ENCODE measurements around the gene GLDC. TPM values are rescaled to one million over a fixed set of nuclear protein-coding genes. Genes with fewer than 3 reads are reported as not detected.
"Not testable (repeated sequence)": the region's sequence is repeated elsewhere in the genome, so short reads cannot be mapped to it uniquely, and the experiment has no call there.

The GLDC gene
- polyA plus RNA-seq, 1 donor = 0.81 TPM

DNA sequence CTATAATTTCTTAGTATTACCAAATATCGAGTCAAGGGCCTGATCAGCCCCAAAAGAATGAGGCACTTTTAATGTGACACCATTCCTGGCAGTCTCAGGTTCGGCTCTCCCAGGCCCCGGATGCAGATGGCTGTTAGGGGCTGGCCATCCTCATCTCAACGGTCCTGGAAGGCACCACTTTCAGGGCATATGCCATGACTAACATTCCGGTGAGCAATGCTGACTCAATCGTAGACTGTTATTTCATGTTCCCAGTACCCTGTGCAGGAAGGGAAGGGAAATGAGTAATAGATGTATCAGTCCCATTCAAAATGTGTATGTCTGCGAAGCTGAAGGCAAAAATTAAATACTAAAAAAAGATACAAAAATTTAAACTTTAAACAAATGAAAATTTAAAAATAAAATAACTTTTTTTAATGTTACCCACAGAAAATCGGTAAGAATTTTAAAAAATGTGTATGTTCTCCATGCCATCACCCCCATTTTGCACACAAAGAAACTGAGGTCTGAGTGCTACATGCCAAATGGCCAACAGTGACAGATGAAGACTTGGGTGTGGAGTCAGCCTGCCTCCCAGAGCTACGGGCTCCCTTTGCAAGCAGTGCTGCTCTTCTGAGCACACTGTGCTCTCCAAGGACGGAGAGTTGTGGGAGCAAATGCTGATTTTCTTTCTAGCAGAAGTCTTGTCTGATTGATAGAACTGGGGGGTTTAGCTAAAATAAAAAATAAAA lies 79.0 kb downstream of the GLDC start:
- no peak for DNase-seq (ENCODE audit: low read depth)

DNA sequence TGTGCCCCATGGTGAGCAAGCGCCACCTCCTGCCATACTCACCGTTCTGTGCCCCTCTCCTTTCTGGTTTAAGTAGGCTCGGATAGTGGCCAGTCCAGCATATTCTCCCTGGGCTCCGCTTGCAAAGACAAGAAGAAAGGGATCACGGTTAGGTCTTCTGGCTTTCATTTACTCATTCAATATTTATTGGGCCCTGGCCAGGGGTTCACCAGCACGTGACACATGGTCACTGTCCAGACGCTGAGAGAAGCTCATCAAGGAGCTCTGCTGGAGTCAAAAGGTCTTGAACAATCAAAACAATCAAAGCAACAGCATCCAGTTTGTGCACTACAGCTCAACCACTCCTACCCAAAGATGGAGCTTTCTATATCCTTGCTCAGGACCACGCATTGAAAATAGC lies 80.2 kb downstream of the GLDC start:
- DNase-seq (ENCODE audit: low read depth) = no peak

- DNase-seq (ENCODE audit: low read depth) = no peak
Observed at GRCh38 chr9:6564868-6565267, 80.7 kb downstream of the GLDC start.

- DNase-seq (ENCODE audit: low read depth) = no peak
Observed at GRCh38 chr9:6564360-6564759, 81.2 kb downstream of the GLDC start.

DNA sequence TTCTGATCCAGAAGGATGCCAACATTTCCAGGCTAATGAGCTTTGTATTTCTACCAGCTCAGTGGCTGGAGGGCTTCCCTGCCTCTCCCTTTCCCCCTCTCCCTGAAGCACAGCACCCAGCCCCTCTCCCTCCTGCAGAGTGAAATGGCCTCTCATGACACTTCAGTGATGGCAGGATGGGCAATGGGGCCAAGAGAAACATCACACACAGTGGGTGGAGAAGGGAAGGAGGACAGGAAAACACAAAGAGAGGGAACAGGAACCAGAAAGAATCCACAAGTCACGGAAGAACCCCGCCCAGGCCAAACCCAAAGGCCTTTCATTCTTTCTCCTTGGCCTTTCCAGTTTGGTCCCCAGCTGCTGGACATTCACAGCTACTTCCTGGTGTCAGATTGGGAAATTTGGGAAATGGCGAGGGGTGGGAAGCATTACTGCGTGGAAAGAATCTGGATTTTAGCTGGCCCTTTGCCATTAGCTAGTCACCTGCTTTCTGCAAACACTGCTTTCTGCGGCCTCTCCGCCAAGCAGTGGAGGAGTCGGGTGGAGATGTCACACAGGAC lies 82.6 kb downstream of the GLDC start:
- no peak for DNase-seq (ENCODE audit: low read depth)

GRCh38 chr9:6562201-6562600 lies 83.3 kb downstream of the GLDC start:
- DNase-seq (ENCODE audit: low read depth) = no peak

- DNase-seq (ENCODE audit: low read depth) = no peak
Observed at GRCh38 chr9:6557883-6558616, 87.5 kb downstream of the GLDC start.

GRCh38 chr9:6553866-6554265 lies 91.7 kb downstream of the GLDC start:
- DNase-seq (ENCODE audit: low read depth) = no peak

GRCh38 chr9:6552498-6553121 lies 92.9 kb downstream of the GLDC start:
- no peak for DNase-seq (ENCODE audit: low read depth)

DNA sequence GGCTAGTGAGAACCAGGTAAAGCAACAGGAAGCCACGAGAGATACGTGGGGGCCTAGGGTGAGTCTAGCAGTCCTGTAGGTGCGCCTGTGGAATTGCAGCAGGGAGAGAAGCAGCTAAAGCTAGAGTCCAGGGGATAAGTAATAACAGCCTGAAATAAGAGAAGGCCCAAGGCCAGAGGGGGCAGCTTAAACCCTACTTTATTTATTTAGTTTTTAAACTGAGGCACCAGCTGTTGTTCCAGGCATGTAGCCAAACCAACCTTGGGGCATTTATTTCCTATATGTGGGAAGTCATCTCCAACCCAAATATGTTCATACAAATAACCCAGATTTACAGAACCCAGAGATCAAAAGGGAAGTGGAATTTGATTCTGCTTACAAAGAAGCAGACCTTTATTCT lies 93.5 kb downstream of the GLDC start:
- no peak for DNase-seq (ENCODE audit: low read depth)

DNA sequence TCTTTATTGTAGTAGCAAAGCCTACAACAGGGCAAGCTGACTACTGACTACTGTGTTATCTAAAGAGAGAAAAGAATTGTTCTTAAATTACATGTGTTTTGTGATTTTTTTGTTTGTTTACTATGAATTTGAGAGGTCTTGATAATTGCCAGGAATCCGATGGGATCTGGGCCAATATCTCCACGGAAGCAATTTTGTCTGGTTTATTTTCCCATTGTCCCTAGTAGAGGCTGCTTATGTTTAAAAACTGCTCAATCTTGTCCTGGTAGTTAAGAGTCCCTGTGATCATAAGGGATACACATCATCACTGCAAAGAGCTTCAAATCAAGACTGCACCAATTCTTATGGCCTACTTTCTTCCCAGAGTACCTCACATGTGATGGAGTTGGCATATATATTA lies 94.4 kb downstream of the GLDC start:
- no peak for DNase-seq (ENCODE audit: low read depth)

DNA sequence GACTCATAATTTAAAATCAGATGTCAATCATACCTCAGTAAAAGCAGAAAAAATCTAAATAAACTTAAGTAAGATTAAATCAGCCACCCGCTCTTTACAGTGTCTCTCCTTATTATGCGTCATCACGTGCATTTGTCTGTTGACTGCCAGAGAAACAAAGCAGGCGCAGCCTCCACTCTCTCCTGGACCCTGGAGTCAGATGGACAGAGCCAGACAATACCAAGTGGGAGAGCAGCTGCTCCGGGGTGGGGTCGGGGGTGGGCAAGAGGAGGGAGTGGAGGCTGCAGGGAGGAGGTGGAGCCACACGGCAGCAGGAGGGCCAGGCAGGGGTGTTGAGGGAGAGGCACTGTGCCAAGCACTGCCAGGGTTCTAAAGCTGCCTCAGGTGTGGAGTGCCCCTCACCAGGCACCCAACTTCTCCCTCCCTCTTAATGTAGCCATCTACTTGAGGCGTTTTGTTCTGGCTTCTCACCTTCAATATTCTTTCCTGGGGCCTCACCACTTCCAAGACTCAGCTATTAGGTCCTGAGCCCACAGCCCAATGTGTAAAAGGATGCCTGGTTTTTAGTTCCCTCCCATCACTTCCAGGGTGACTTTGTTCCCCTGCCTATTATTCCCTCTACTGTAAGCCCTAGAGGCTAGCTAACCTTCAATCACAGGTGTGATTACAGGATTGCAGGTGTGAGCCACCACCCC lies 96.3 kb downstream of the GLDC start:
- no peak for DNase-seq (ENCODE audit: low read depth)

- DNase-seq (ENCODE audit: low read depth) = no peak
Observed at GRCh38 chr9:6545017-6545691, 100.4 kb downstream of the GLDC start.

GRCh38 chr9:6543204-6543603 lies 102.3 kb downstream of the GLDC start:
- no peak for DNase-seq (ENCODE audit: low read depth)

DNA sequence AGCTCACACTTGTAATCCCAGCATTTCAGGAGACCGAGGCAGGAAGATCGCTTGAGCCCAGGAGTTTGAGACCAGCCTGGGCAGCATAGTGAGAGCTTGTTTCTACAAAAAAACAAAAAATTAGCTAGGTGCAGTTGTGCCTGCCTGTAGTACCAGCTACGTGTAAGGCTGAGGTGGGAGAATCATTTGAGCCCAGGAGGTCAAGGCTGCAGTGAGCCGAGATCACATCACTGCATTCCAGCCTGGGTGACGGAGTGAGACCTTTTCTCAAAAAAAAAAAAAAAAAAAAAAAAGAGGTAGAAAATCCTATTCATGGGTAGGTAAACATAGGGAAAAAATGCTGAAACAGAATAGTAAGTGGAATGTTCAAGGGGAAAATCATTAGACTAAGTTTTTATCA lies 102.9 kb downstream of the GLDC start:
- DNase-seq (ENCODE audit: low read depth) = not testable (repeated sequence)

GRCh38 chr9:6538666-6539071 lies 106.9 kb downstream of the GLDC start:
- no peak for DNase-seq (ENCODE audit: low read depth)

DNA sequence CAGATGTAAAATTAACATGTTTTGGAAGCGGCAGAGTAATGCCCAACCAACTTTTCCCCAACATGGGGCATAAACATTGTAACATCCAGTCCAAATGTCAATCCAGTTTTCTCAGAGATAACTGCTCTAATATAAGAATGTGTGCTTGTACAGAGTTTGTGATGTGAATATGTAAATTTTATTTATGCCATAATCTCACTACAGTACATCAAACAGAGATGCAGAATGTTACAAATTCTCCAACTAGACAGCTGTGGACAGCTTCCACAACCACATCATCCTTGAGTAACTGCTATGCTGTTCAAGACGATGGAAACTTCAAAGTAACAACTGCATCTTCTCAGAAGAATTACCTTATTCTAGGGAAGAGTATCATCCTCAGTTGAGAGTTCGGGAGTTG lies 109.9 kb downstream of the GLDC start:
- DNase-seq (ENCODE audit: low read depth) = no peak

GRCh38 chr9:6525326-6526045 lies 120.0 kb downstream of the GLDC start:
- DNase-seq (ENCODE audit: low read depth) = no peak

- DNase-seq (ENCODE audit: low read depth) = no peak
Observed at GRCh38 chr9:6522263-6522662, 123.3 kb downstream of the GLDC start.

GRCh38 chr9:6512085-6512657 lies 133.4 kb downstream of the GLDC start:
- no peak for DNase-seq (ENCODE audit: low read depth)

Measured in forelimb muscle (tissue), 1 donor.